SK-N-MC (cell line): ENCODE results near the gene EZH2.

Experiments used
- EZH2 ChIP-seq: fragments of 200-600 bp; sonication (generic); IDR thresholded peaks from one replicate; pipeline ENCODE4 v1.6.1; 2017; ENCODE audit warnings: antibody characterized with exemption
- FOXP2 ChIP-seq: optimal IDR thresholded peaks from 2 replicates; pipeline ENCODE3; 2011; ENCODE audit warnings: mild to moderate bottlenecking, moderate library complexity; ENCODE audit not compliant: insufficient read depth; ENCODE audit errors: extremely low read length, control extremely low read depth
- POLR2AphosphoS5 ChIP-seq: IDR thresholded peaks from 2 replicates; pipeline ENCODE4 v1.6.1; 2012; ENCODE audit warnings: mild to moderate bottlenecking, low read depth, low read length, borderline replicate concordance

DNA sequence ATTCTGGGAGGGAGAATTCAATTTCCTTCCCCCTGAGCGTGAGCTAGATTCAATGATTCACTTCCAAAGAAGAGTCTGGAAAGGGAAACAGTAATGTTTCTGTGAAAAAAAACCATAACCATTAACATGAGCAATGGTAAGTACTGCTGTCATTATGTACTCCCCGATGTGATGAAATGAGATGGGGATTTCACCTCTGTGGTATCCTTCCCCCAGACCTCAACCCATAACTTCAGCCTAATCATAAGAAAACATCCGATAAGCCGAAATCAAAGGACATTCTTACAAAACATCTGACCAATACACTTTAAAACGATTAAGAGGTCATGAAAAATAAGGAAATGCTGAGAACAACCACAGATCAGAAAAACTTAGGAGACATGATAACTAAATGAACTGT is 27.2 kb downstream of the EZH2 start:
- no peak for TF ChIP-seq EZH2
- TF ChIP-seq POLR2AphosphoS5 = no peak
- TF ChIP-seq FOXP2 = no peak
